Right atrium auricular region (tissue), 2 donors: ENCODE data around the gene TMEM88. TPM values are rescaled to one million over a fixed set of nuclear protein-coding genes. Genes with fewer than 3 reads are reported as not detected.
"Not testable (repeated sequence)": the region's sequence is repeated elsewhere in the genome, so short reads cannot be mapped to it uniquely, and the experiment has no call there.

Source experiments
- DNase-seq: peaks from one replicate; pipeline ENCODE4 v3.0.0-alpha.2; 2019; ENCODE audit warnings: low spot score
- H3K27ac ChIP-seq, 2 donors: fragments of 200-600 bp; sonication (generic); 1 replicate in 1 of 2; 2 replicates in 1 of 2; pipeline ENCODE4 v1.5.1; 2016 to 2019
- H3K27me3 ChIP-seq, 2 donors: fragments of 200-600 bp; sonication (generic); one replicate each; pipeline versions ENCODE4 v1.5.1 to v1.6.0; 2017 to 2019
- H3K36me3 ChIP-seq: fragments of 200-600 bp; sonication (generic); one replicate; pipeline ENCODE4 v1.5.1; 2016
- H3K4me1 ChIP-seq, 2 donors: fragments of 200-600 bp; sonication (generic); one replicate each; pipeline versions ENCODE4 v1.5.1 to v1.6.0; 2017 to 2019
- H3K4me3 ChIP-seq, 2 donors: fragments of 200-600 bp; sonication (generic); 1 replicate in 1 of 2; 2 replicates in 1 of 2; pipeline ENCODE4 v1.5.1; 2017 to 2019; ENCODE audit warnings: mild to moderate bottlenecking in 1 of 2, moderate library complexity in 1 of 2
- H3K9me3 ChIP-seq, 2 donors: fragments of 200-600 bp; sonication (generic); one replicate each; pipeline ENCODE4 v1.5.1; 2019
- total RNA-seq, 2 donors: library from RNA; depleted of rRNA; stranded (reverse); fragments of >200 nt; gene quantifications; one replicate each; pipeline ENCODE4 v1.1.0, GENCODE V29; 2016
- TF ChIP-seq, protein P1 (sequence below), 2 donors: fragments of 200-600 bp; sonication (generic); IDR thresholded peaks; one replicate each; pipeline ENCODE4 v1.5.1; 2019; ENCODE audit warnings: antibody characterized with exemption in 2 of 2

TMEM88 gene, protein sequence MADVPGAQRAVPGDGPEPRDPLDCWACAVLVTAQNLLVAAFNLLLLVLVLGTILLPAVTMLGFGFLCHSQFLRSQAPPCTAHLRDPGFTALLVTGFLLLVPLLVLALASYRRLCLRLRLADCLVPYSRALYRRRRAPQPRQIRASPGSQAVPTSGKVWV
- 10 to 100 TPM; 42.5 to 53.2 TPM for total RNA-seq

DNA sequence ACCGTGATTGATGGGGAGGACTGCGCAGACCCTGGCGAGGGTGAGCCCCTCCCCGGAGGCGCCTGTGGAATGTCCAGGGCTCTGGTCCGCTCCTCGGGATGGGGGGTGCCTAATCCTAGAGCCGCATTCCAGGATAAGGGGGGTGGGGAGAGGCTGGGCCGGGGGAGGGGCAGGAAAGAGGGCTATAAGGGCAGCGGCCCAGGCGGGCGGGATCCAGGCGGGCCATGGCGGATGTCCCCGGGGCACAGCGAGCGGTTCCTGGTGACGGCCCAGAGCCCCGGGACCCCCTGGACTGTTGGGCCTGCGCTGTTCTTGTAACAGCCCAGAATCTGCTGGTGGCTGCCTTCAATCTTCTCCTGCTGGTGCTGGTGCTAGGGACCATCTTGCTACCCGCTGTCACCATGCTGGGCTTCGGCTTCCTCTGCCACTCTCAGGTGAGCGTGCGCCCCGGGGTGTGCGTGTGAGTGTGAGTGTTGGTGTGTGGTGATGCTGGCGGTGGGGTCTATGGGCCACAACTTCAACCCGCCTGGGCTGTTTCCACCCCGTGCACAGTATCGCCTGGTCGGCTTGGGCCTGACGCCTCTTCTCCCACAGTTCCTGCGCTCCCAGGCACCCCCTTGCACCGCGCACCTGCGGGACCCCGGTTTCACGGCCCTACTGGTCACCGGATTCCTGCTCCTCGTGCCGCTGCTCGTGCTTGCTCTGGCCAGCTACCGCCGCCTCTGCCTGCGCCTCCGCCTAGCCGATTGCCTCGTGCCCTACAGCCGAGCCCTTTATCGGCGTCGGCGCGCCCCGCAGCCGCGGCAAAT, at the start of gene TMEM88:
TSS of gene TMEM88 (plus strand) at position 216 of the 809 bp plus-strand sequence. CDS start at position 225, 9 bp downstream.
- Histone ChIP-seq H3K9me3 (no peaks in the 10 kb centered on the region), H3K4me3 (peak within 1 kb of the TSS; percentile 62 to 64), H3K36me3 (peaks cover 34% of the 10 kb centered on the region), H3K4me1 (peaks cover 0 to 51% of the 10 kb centered on the region in 2 donors), H3K27me3 (no peaks in the 10 kb centered on the region), H3K27ac (peak within 1 kb of the TSS; percentile 90 to 98)
- TF ChIP-seq, protein P1, sequence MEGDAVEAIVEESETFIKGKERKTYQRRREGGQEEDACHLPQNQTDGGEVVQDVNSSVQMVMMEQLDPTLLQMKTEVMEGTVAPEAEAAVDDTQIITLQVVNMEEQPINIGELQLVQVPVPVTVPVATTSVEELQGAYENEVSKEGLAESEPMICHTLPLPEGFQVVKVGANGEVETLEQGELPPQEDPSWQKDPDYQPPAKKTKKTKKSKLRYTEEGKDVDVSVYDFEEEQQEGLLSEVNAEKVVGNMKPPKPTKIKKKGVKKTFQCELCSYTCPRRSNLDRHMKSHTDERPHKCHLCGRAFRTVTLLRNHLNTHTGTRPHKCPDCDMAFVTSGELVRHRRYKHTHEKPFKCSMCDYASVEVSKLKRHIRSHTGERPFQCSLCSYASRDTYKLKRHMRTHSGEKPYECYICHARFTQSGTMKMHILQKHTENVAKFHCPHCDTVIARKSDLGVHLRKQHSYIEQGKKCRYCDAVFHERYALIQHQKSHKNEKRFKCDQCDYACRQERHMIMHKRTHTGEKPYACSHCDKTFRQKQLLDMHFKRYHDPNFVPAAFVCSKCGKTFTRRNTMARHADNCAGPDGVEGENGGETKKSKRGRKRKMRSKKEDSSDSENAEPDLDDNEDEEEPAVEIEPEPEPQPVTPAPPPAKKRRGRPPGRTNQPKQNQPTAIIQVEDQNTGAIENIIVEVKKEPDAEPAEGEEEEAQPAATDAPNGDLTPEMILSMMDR (IDR thresholded peaks at IDR 0.05): no peak
- no peak for DNase-seq

DNA sequence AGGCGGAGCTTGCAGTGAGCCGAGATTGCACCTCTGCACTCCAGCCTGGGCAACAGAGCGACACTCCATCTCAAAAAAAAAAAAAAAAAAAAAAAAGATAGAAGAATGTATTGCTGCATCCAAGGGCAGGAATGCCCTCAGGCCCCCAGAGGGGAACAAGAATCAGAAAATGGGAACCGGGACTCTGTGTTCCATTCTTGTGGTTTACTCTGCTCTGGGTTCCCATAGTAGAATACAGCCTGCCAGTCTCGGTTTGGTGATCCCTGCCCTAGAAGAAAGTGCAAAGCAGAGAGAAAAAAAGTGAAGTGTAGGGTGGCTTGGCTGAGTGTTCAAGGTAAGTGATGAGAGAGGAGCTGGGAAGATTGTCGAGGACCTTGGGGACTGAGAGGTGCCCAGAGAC, 48.3 kb upstream of the TMEM88 start:
- Histone ChIP-seq H3K36me3 (no peaks in the 10 kb centered on the region), H3K27me3 (no peaks in the 10 kb centered on the region), H3K27ac (no peak overlapping the region), H3K9me3 (no peaks in the 10 kb centered on the region), H3K4me1 (no peaks in the 10 kb centered on the region), H3K4me3 (no peak overlapping the region)
- no peak for DNase-seq
- TF ChIP-seq, protein P1 (IDR thresholded peaks at IDR 0.05): no peak

DNA sequence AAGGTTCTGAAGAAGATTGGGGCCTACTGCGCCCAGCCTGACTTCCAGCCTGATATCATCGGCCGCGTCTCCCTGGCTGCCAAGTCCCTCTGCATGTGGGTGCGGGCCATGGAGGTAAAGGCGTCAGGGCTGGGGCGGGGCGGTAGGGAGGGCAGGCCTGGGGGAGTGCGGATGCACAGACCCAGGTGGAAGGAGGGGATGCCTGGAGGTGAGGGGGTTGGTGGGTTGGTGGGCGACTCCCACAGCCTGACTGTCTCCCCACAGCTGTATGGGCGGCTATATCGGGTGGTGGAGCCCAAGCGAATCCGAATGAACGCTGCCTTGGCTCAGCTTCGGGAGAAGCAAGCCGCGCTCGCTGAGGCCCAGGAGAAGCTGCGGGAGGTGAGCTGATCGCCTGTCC, 47.7 kb upstream of the TMEM88 start:
- H3K36me3 ChIP-seq: no peaks in the 10 kb centered on the region
- TF ChIP-seq, protein P1 (IDR thresholded peaks at IDR 0.05): no peak
- DNase-seq: no peak
- H3K9me3 ChIP-seq: no peaks in the 10 kb centered on the region
- H3K27ac ChIP-seq: no peak overlapping the region
- no peaks in the 10 kb centered on the region for H3K27me3 ChIP-seq
- H3K4me1 ChIP-seq: no peaks in the 10 kb centered on the region
- H3K4me3 ChIP-seq: no peak overlapping the region

DNA sequence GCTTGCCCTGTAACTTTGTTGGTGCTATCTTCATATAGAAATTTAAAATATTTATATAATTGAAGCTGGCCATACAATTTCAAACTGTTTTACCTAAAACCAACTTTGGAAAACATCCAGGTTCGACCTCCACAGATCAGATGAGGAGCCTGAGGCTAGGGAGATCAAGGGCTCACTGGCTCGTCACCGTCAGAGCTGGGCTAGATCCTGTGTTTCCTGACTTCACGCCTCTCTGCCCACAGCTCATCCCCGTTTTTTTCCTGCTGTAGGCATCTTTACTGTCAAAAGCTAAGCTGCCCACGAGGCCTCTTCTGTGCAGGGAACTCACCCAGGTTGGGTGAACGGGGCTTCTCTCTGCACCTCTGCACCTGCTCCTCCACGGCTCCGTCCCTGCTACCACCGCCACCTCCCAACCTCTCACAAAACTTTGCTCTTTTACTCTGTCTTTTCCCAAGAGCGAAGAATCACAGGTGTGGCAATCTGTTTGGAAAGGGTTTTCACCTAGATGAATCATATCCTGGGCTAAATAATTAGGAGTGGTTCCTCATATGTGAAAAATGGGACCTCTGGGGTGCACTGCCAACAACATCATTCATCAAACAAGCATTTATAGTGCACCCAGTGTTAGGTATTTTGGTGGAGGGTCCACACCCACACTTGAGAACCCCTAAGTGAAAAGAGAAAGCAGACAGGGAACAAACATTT, 45.6 kb upstream of the TMEM88 start:
- TF ChIP-seq, protein P1 (IDR thresholded peaks at IDR 0.05): no peak
- no peak for DNase-seq
- Histone ChIP-seq H3K9me3 (no peaks in the 10 kb centered on the region), H3K27me3 (no peaks in the 10 kb centered on the region), H3K27ac (no peak overlapping the region), H3K36me3 (no peaks in the 10 kb centered on the region), H3K4me1 (no peaks in the 10 kb centered on the region), H3K4me3 (no peak overlapping the region)

DNA sequence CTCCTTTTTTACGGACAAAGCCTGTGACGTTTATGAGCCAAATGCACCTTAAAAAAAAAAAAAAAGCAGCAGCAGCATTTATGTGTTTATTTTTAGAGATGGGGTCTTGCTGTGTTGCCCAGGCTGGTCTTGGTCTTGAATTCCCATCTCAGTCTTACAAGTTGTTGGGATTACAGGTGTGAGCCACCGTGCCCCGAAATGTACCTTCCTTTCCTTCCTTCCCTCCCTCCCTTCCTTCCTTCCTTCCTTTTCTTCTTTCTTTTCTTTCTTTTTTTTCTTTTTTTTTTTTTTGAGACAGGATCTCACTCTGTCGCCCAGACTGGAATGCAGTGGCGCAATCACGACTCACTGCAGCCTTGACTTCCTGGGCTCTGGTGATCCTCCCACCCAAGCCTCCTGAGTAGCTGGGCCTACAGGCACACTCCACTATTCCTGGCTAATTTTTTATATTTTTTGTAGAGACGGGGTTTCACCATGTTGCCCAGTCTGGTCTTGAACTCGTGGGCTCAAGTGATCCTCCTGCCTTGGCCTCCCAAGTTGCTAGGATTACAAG, 45.0 kb upstream of the TMEM88 start:
- not testable (repeated sequence) for H3K4me1 ChIP-seq, H3K27me3 ChIP-seq, DNase-seq

DNA sequence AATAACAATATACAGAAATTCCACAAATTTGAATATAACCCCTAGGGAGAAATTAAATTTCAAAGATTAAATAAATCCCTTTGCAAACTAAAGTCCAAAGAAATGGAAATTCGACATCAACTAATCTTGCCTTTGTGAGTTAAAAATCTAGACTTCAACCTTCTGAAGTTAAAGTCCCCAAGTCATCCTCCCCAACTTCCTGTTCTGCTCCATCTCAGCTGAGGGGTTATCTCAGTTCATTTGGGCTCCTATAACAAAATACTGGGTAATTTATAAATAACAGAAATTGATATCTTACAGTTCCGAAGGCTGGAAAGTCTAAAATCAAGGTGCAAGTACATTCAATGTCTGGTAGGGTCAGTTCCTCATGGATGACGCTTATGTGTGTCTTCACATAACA, 43.6 kb upstream of the TMEM88 start:
- Histone ChIP-seq H3K36me3 (no peaks in the 10 kb centered on the region), H3K9me3 (no peaks in the 10 kb centered on the region), H3K4me1 (no peaks in the 10 kb centered on the region), H3K27me3 (no peaks in the 10 kb centered on the region), H3K27ac (no peak overlapping the region), H3K4me3 (no peak overlapping the region)
- TF ChIP-seq, protein P1 (IDR thresholded peaks at IDR 0.05): no peak
- DNase-seq: no peak

More for the DNA sequence above, 45.0 kb upstream of the TMEM88 start:
- not testable (repeated sequence) for H3K36me3 ChIP-seq, H3K27ac ChIP-seq, H3K9me3 ChIP-seq, H3K4me3 ChIP-seq
